ENCODE results near the gene TGFBR1. TPM values are rescaled to one million over a fixed set of nuclear protein-coding genes. Genes with fewer than 3 reads are reported as not detected.
A peak's percentile ranks its signal among the peaks of the same experiment; 100 is the strongest.

Gene TGFBR1
- total RNA-seq, 2 experiments from 2014 or later = 25.4 to 26.3 TPM

GRCh38 chr9:99177576-99178366, 72.9 kb downstream of the TGFBR1 start:
- CTCF ChIA-PET = interaction anchor here (1.5 kb wide), 1 partner anchor 10 kb away, joined by 4 read pairs; no protein-coding TSS in a partner anchor
- Mint-ChIP-seq H3K9me3 (no peaks in the 10 kb centered on the region), H3K36me3 (no peaks in the 10 kb centered on the region), H3K4me3 (no peak overlapping the region), H3K27me3 (peaks cover 5% of the 10 kb centered on the region), H3K27ac (no peak overlapping the region), H3K4me1 (ENCODE audit: low read depth) (peaks cover 42% of the 10 kb centered on the region)
- POLR2A ChIA-PET = no interaction called here
- DNase-seq = no peak
- intact Hi-C loops (cut with micrococcal nuclease) = no loop called here

- Mint-ChIP-seq H3K4me1 (ENCODE audit: low read depth) (peaks cover 43% of the 10 kb centered on the region), H3K4me3 (no peak overlapping the region), H3K36me3 (no peaks in the 10 kb centered on the region), H3K27ac (no peak overlapping the region), H3K9me3 (no peaks in the 10 kb centered on the region), H3K27me3 (no peaks in the 10 kb centered on the region)
- POLR2A ChIA-PET = no interaction called here
- CTCF ChIA-PET = interaction anchor here (1.5 kb wide), 1 partner anchor 9 kb away, joined by 4 read pairs; no protein-coding TSS in a partner anchor
- no peak for DNase-seq
- intact Hi-C loops (cut with micrococcal nuclease) = no loop called here
These were observed 74.3 kb downstream of the TGFBR1 start for GRCh38 chr9:99178912-99179872.

GRCh38 chr9:99180199-99180598, 75.3 kb downstream of the TGFBR1 start:
- Mint-ChIP-seq H3K4me3 (no peak overlapping the region), H3K4me1 (ENCODE audit: low read depth) (peaks cover 43% of the 10 kb centered on the region)

GRCh38 chr9:99180662-99181061, 75.7 kb downstream of the TGFBR1 start:
- DNase-seq = no peak
- POLR2A ChIA-PET = no interaction called here

More at GRCh38 chr9:99180199-99180598, 75.3 kb downstream of the TGFBR1 start:
- intact Hi-C loops (cut with micrococcal nuclease) = loop anchor here (5.0 to 10.0 kb wide), 6 partner anchors 642 to 1415 kb away; partner anchors contain the start of gene NR4A3
- ChIA-PET POLR2A (no interaction called here), CTCF (no interaction called here)
- Mint-ChIP-seq H3K9me3 (no peaks in the 10 kb centered on the region), H3K27ac (peak overlapping the region; percentile 23), H3K36me3 (no peaks in the 10 kb centered on the region), H3K27me3 (no peaks in the 10 kb centered on the region)
- no peak for DNase-seq

GRCh38 chr9:99181206-99181605, 76.3 kb downstream of the TGFBR1 start:
- POLR2A ChIA-PET = interaction anchor here (1.4 kb wide), 1 partner anchor 41 kb away, joined by 3 read pairs; the partner anchor contains the start of genes ALG2 and SEC61B
- H3K4me1 Mint-ChIP-seq (ENCODE audit: low read depth) = peaks cover 43% of the 10 kb centered on the region
- no peaks in the 10 kb centered on the region for H3K9me3 Mint-ChIP-seq
- H3K27ac Mint-ChIP-seq = no peak overlapping the region
- intact Hi-C loops (cut with micrococcal nuclease) = loop anchor here (5.0 to 10.0 kb wide), 6 partner anchors 641 to 1414 kb away; partner anchors contain the start of gene NR4A3
- no peaks in the 10 kb centered on the region for H3K27me3 Mint-ChIP-seq
- no peak overlapping the region for H3K4me3 Mint-ChIP-seq
- CTCF ChIA-PET = interaction anchor here (0.6 to 5.1 kb wide), 4 partner anchors 18 to 688 kb away, joined by 3 to 35 read pairs (median 4); no protein-coding TSS in a partner anchor
- DNase-seq = no peak
- H3K36me3 Mint-ChIP-seq = no peaks in the 10 kb centered on the region

More at GRCh38 chr9:99180662-99181061, 75.7 kb downstream of the TGFBR1 start:
- CTCF ChIA-PET = no interaction called here
- intact Hi-C loops (cut with micrococcal nuclease) = loop anchor here (5.0 to 10.0 kb wide), 6 partner anchors 642 to 1414 kb away; partner anchors contain the start of gene NR4A3
- no peaks in the 10 kb centered on the region for H3K9me3 Mint-ChIP-seq
- H3K36me3 Mint-ChIP-seq = no peaks in the 10 kb centered on the region
- H3K4me3 Mint-ChIP-seq = no peak overlapping the region
- H3K27ac Mint-ChIP-seq = peak overlapping the region; percentile 23
- no peaks in the 10 kb centered on the region for H3K27me3 Mint-ChIP-seq
- H3K4me1 Mint-ChIP-seq (ENCODE audit: low read depth) = peaks cover 43% of the 10 kb centered on the region

GRCh38 chr9:99181621-99182020, 76.7 kb downstream of the TGFBR1 start:
- DNase-seq = peak; percentile 32
- ChIA-PET POLR2A (interaction anchor here (1.4 kb wide), 1 partner anchor 41 kb away, joined by 3 read pairs; the partner anchor contains the start of genes ALG2 and SEC61B), CTCF (interaction anchor here (0.6 to 5.1 kb wide), 6 partner anchors 18 to 984 kb away, joined by 3 to 35 read pairs (median 3); no protein-coding TSS in a partner anchor)
- Mint-ChIP-seq H3K27ac (no peak overlapping the region), H3K36me3 (no peaks in the 10 kb centered on the region), H3K4me3 (no peak overlapping the region), H3K27me3 (no peaks in the 10 kb centered on the region), H3K4me1 (ENCODE audit: low read depth) (peaks cover 43% of the 10 kb centered on the region), H3K9me3 (no peaks in the 10 kb centered on the region)
- intact Hi-C loops (cut with micrococcal nuclease) = loop anchor here (1.0 to 10.0 kb wide), 7 partner anchors 73 to 1413 kb away; partner anchors contain the start of gene NR4A3

GRCh38 chr9:99182356-99182755, 77.4 kb downstream of the TGFBR1 start:
- H3K27ac Mint-ChIP-seq = no peak overlapping the region
- ChIA-PET CTCF (interaction anchor here (0.6 to 5.1 kb wide), 9 partner anchors 9 to 983 kb away, joined by 3 to 35 read pairs (median 3); no protein-coding TSS in a partner anchor), POLR2A (interaction anchor here (1.4 kb wide), 1 partner anchor 40 kb away, joined by 3 read pairs; the partner anchor contains the start of genes ALG2 and SEC61B)
- H3K27me3 Mint-ChIP-seq = no peaks in the 10 kb centered on the region
- no peaks in the 10 kb centered on the region for H3K36me3 Mint-ChIP-seq
- DNase-seq = no peak
- intact Hi-C loops (cut with micrococcal nuclease) = loop anchor here (1.0 to 10.0 kb wide), 7 partner anchors 72 to 1412 kb away; partner anchors contain the start of gene NR4A3
- H3K4me1 Mint-ChIP-seq (ENCODE audit: low read depth) = peaks cover 43% of the 10 kb centered on the region
- no peaks in the 10 kb centered on the region for H3K9me3 Mint-ChIP-seq
- H3K4me3 Mint-ChIP-seq = no peak overlapping the region

- Mint-ChIP-seq H3K27ac (no peak overlapping the region), H3K27me3 (no peaks in the 10 kb centered on the region), H3K4me3 (no peak overlapping the region), H3K36me3 (no peaks in the 10 kb centered on the region), H3K4me1 (ENCODE audit: low read depth) (peaks cover 43% of the 10 kb centered on the region), H3K9me3 (no peaks in the 10 kb centered on the region)
- intact Hi-C loops (cut with micrococcal nuclease) = loop anchor here (2.0 to 10.0 kb wide), 8 partner anchors 21 to 1411 kb away; partner anchors contain the start of genes NR4A3 and SEC61B
- DNase-seq = no peak
- ChIA-PET POLR2A (no interaction called here), CTCF (interaction anchor here (1.5 to 5.1 kb wide), 4 partner anchors 10 to 29 kb away, joined by 6 to 35 read pairs (median 14); no protein-coding TSS in a partner anchor)
These were observed 78.7 kb downstream of the TGFBR1 start for GRCh38 chr9:99183616-99184015.

GRCh38 chr9:99184110-99184474, 79.2 kb downstream of the TGFBR1 start:
- ChIA-PET CTCF (interaction anchor here (0.6 to 5.1 kb wide), 24 partner anchors 10 to 829 kb away, joined by 3 to 35 read pairs (median 4); partner anchors contain the start of genes ALG2 and SEC61B), POLR2A (no interaction called here)
- Mint-ChIP-seq H3K27me3 (no peaks in the 10 kb centered on the region), H3K9me3 (no peaks in the 10 kb centered on the region), H3K27ac (no peak overlapping the region), H3K36me3 (no peaks in the 10 kb centered on the region), H3K4me3 (no peak overlapping the region), H3K4me1 (ENCODE audit: low read depth) (peaks cover 38% of the 10 kb centered on the region)
- DNase-seq = no peak
- intact Hi-C loops (cut with micrococcal nuclease) = loop anchor here (2.0 to 10.0 kb wide), 8 partner anchors 21 to 1411 kb away; partner anchors contain the start of genes NR4A3 and SEC61B

GRCh38 chr9:99184475-99185347, 79.8 kb downstream of the TGFBR1 start:
- H3K27ac Mint-ChIP-seq = no peak overlapping the region
- no peaks in the 10 kb centered on the region for H3K36me3 Mint-ChIP-seq
- CTCF ChIA-PET = interaction anchor here (0.6 to 5.1 kb wide), 36 partner anchors 10 to 1139 kb away, joined by 3 to 35 read pairs (median 4); partner anchors contain the start of genes ALG2 and SEC61B
- H3K27me3 Mint-ChIP-seq = no peaks in the 10 kb centered on the region
- intact Hi-C loops (cut with micrococcal nuclease) = loop anchor here (2.0 to 10.0 kb wide), 8 partner anchors 22 to 1410 kb away; partner anchors contain the start of genes NR4A3 and SEC61B
- H3K4me3 Mint-ChIP-seq = no peak overlapping the region
- peaks cover 33% of the 10 kb centered on the region for H3K4me1 Mint-ChIP-seq (ENCODE audit: low read depth)
- DNase-seq = peak; percentile 86
- H3K9me3 Mint-ChIP-seq = no peaks in the 10 kb centered on the region
- POLR2A ChIA-PET = no interaction called here

All from activated CD4-positive, alpha-beta memory T cell treated with anti-CD3 and anti-CD28 coated beads for 36 hours (primary cell).